Measurements from ENCODE around the gene SLCO4A1.

DNA sequence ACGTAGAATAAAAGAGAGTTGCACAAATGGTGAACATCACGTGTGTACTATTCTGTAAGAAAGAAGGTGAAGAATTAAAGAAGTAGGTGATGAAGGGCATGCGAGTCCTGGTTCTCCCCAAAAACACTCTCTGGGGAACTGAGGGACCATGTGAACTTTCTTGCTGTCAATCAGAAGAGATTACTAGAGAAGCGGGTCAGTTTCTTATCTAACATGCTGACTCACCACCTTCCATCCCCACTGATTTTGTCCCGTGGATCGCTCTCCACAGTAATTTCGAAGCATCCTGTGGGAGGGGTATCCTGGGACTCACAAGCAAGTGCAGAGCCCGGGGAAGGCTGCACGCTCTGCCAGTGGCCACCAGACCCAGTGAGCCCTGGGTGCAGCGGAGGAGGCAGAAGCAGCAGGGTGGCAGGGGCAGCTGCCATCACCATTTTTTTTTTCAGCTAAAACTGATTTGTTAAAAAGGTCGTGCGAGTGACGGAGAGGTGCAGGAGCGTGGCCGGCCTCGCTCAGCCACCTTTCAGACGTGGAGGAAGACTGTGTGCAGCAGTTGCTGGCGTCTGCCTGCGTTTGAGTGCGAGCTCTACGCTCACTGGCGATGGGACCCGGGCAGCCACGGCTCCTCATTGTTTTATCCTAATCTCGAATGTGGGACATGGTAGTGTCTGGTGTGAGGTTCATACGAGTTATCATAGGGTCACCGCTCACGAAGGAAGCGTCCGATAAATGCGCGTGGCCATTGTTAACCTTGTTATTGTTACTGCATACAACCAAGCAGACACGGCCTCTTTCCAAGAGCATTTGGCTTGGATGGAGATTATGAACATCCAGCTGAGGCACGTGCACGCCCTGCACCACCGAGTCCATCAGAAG lies 28.0 kb upstream of the SLCO4A1 start:
- TF ChIP-seq, protein P1, sequence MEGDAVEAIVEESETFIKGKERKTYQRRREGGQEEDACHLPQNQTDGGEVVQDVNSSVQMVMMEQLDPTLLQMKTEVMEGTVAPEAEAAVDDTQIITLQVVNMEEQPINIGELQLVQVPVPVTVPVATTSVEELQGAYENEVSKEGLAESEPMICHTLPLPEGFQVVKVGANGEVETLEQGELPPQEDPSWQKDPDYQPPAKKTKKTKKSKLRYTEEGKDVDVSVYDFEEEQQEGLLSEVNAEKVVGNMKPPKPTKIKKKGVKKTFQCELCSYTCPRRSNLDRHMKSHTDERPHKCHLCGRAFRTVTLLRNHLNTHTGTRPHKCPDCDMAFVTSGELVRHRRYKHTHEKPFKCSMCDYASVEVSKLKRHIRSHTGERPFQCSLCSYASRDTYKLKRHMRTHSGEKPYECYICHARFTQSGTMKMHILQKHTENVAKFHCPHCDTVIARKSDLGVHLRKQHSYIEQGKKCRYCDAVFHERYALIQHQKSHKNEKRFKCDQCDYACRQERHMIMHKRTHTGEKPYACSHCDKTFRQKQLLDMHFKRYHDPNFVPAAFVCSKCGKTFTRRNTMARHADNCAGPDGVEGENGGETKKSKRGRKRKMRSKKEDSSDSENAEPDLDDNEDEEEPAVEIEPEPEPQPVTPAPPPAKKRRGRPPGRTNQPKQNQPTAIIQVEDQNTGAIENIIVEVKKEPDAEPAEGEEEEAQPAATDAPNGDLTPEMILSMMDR (IDR thresholded peaks at IDR 0.05): no peak
- TF ChIP-seq POLR2A (IDR thresholded peaks at IDR 0.05) (no peak), POLR2AphosphoS5 (IDR thresholded peaks at IDR 0.05; ENCODE audit: insufficient read depth in 1 of 2, low read depth in 1 of 2) (no peak)

All from vagina (tissue), 2 donors.